Muscle layer of colon (tissue), 2 donors: Measurements from ENCODE around the gene RRM2.
"Not testable (repeated sequence)": the region's sequence is repeated elsewhere in the genome, so short reads cannot be mapped to it uniquely, and the experiment has no call there.

Experiments used
- H3K27ac ChIP-seq: one replicate; pipeline ENCODE4 v1.7.0; 2013; ENCODE audit warnings: low read depth, mild to moderate bottlenecking, low read length, moderate library complexity
- H3K27me3 ChIP-seq, 2 donors: one replicate each; pipeline ENCODE4 v1.7.0; 2013; ENCODE audit warnings: low read length in 2 of 2, mild to moderate bottlenecking in 2 of 2; ENCODE audit not compliant: insufficient read depth in 2 of 2, control insufficient read depth in 1 of 2
- H3K36me3 ChIP-seq: one replicate; pipeline ENCODE4 v1.7.0; 2013; ENCODE audit warnings: mild to moderate bottlenecking, low read length; ENCODE audit not compliant: insufficient read depth
- H3K4me1 ChIP-seq: one replicate; pipeline ENCODE4 v1.7.0; 2013; ENCODE audit warnings: mild to moderate bottlenecking, low read length; ENCODE audit not compliant: insufficient read depth
- H3K4me3 ChIP-seq, 2 donors: one replicate each; pipeline ENCODE4 v1.7.0; 2013; ENCODE audit warnings: low read length in 2 of 2, low read depth in 1 of 2, mild to moderate bottlenecking in 1 of 2, moderate library complexity in 1 of 2
- H3K9ac ChIP-seq: one replicate; pipeline ENCODE4 v1.7.0; 2013; ENCODE audit warnings: low read length
- H3K9me3 ChIP-seq: one replicate; pipeline ENCODE4 v1.7.0; 2013; ENCODE audit warnings: mild to moderate bottlenecking, low read length
- donor health status: abdominal sarcoma.
- donor health status: Adenocarcinoma of cecum.

The RRM2 gene

GRCh38 chr2:10080536-10081304, 41.8 kb upstream of the RRM2 start:
- Histone ChIP-seq H3K27ac (peak overlapping the region; percentile 68), H3K36me3 (no peaks in the 10 kb centered on the region), H3K27me3 (peaks cover 6 to 16% of the 10 kb centered on the region in 2 donors), H3K9me3 (no peaks in the 10 kb centered on the region), H3K4me1 (peaks cover 28% of the 10 kb centered on the region), H3K4me3 (peak overlapping the region; percentile 32 to 50), H3K9ac (no peak overlapping the region)

DNA sequence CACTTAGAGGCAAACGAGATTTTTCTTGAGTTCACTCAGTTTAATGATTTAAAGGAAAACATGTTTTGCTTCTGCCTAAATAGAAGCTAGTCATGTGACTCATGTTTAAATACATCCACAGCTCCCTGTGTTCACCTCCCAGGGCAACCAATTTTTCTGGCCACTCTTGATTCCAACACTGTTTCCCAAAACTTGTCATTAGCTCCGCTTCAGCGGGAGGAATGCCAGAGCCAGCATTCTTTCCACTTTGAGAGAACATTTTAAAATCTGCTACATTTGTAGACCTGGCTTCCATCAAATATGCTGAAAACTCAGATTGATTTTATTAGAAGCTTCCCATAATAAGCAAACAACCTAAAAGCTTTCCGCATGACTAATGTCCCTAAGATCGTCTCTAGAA, 39.5 kb upstream of the RRM2 start:
- Histone ChIP-seq H3K4me3 (no peak overlapping the region), H3K36me3 (no peaks in the 10 kb centered on the region), H3K9me3 (no peaks in the 10 kb centered on the region), H3K4me1 (peaks cover 28% of the 10 kb centered on the region), H3K27me3 (peaks cover 6 to 16% of the 10 kb centered on the region in 2 donors), H3K27ac (no peak overlapping the region), H3K9ac (no peak overlapping the region)

GRCh38 chr2:10083692-10084211, 38.8 kb upstream of the RRM2 start:
- no peaks in the 10 kb centered on the region for H3K9me3 ChIP-seq
- peaks cover 6 to 16% of the 10 kb centered on the region in 2 donors for H3K27me3 ChIP-seq
- no peak overlapping the region for H3K4me3 ChIP-seq
- H3K9ac ChIP-seq = no peak overlapping the region
- peaks cover 21% of the 10 kb centered on the region for H3K4me1 ChIP-seq
- H3K36me3 ChIP-seq = no peaks in the 10 kb centered on the region
- H3K27ac ChIP-seq = peak overlapping the region; percentile 29

- H3K27ac ChIP-seq = no peak overlapping the region
Observed at GRCh38 chr2:10084223-10084865, 38.2 kb upstream of the RRM2 start.

GRCh38 chr2:10085043-10085667, 37.4 kb upstream of the RRM2 start:
- peaks cover 6 to 16% of the 10 kb centered on the region in 2 donors for H3K27me3 ChIP-seq
- H3K9ac ChIP-seq = no peak overlapping the region
- no peak overlapping the region for H3K27ac ChIP-seq
- H3K4me3 ChIP-seq = no peak overlapping the region
- no peaks in the 10 kb centered on the region for H3K36me3 ChIP-seq
- no peaks in the 10 kb centered on the region for H3K9me3 ChIP-seq
- peaks cover 17% of the 10 kb centered on the region for H3K4me1 ChIP-seq

More at GRCh38 chr2:10084223-10084865, 38.2 kb upstream of the RRM2 start:
- Histone ChIP-seq H3K27me3 (peaks cover 6 to 16% of the 10 kb centered on the region in 2 donors), H3K4me3 (no peak overlapping the region), H3K36me3 (no peaks in the 10 kb centered on the region), H3K9me3 (no peaks in the 10 kb centered on the region), H3K9ac (no peak overlapping the region), H3K4me1 (peaks cover 17% of the 10 kb centered on the region)

GRCh38 chr2:10085668-10086059, 36.9 kb upstream of the RRM2 start:
- Histone ChIP-seq H3K9me3 (no peaks in the 10 kb centered on the region), H3K4me3 (no peak overlapping the region), H3K4me1 (peaks cover 17% of the 10 kb centered on the region), H3K27me3 (peaks cover 4 to 16% of the 10 kb centered on the region in 2 donors), H3K9ac (no peak overlapping the region), H3K27ac (no peak overlapping the region), H3K36me3 (no peaks in the 10 kb centered on the region)

DNA sequence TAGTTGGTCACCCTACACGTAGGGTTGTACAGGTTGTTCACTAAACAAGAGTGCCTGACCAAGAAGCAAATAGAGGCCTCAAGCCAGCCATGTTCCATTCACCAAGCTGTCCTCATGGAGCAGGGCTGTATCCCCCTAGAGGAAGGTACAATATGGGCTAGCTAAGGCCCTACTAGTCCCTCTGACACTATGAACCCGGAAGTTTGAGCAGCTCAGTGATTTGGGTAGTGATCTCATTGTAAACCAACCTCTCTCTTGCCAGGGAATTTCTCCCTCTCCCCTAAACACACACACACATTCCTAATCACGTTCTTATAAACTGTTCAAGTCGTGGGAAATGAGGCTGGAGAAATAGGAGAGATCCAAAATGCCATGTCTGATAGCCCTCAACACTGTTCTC, 35.6 kb upstream of the RRM2 start:
- H3K27me3 ChIP-seq = peaks cover 0 to 16% of the 10 kb centered on the region in 2 donors
- no peaks in the 10 kb centered on the region for H3K36me3 ChIP-seq
- no peaks in the 10 kb centered on the region for H3K9me3 ChIP-seq
- no peak overlapping the region for H3K4me3 ChIP-seq
- H3K9ac ChIP-seq = no peak overlapping the region
- H3K27ac ChIP-seq = no peak overlapping the region
- H3K4me1 ChIP-seq = peaks cover 17% of the 10 kb centered on the region

GRCh38 chr2:10087360-10087759, 35.2 kb upstream of the RRM2 start:
- Histone ChIP-seq H3K9me3 (no peaks in the 10 kb centered on the region), H3K27me3 (peaks cover 0 to 16% of the 10 kb centered on the region in 2 donors), H3K9ac (no peak overlapping the region), H3K4me3 (no peak overlapping the region), H3K4me1 (peaks cover 17% of the 10 kb centered on the region), H3K27ac (no peak overlapping the region), H3K36me3 (no peaks in the 10 kb centered on the region)

- H3K9ac ChIP-seq = no peak overlapping the region
- H3K27me3 ChIP-seq = no peaks in the 10 kb centered on the region
Observed at GRCh38 chr2:10089565-10090190, 32.9 kb upstream of the RRM2 start.

DNA sequence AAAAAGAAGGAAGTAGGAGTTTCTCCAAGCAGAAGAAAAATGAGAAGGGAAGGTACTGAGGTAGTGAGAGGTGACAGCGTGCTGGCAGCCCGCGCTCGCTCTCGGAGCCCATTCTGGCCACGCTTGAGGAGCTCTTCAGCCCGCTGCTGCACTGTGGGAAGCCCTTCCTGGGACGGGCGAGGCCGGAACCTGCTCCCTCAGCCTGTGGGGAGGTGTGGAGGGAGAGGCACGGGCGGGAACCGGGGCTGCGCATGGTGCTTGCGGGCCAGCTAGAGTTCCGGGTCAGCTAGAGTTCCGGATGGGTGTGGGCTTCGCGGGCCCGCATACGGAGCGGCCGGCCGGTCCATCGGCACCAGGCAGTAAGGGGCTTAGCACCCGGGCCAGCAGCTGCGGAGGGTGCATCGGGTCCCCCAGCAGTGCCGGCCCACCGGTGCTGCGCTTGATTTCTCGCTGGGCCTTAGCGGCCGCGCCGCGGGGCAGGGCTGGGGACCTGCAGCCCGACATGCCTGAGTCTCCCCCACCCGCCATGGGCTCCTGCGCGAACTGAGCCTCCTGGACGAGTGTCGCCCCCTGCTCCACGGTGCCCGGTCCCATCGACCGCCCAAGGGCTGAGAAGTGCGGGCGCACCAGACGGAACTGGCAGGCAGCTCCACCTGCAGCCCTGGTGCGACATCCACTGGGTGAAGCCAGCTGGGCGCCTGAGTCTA, 31.2 kb upstream of the RRM2 start:
- Histone ChIP-seq H3K36me3 (no peaks in the 10 kb centered on the region), H3K27ac (no peak overlapping the region), H3K9ac (no peak overlapping the region), H3K9me3 (no peaks in the 10 kb centered on the region), H3K27me3 (no peaks in the 10 kb centered on the region), H3K4me1 (no peaks in the 10 kb centered on the region), H3K4me3 (no peak overlapping the region)

More at GRCh38 chr2:10089565-10090190, 32.9 kb upstream of the RRM2 start:
- no peak overlapping the region for H3K27ac ChIP-seq
- no peaks in the 10 kb centered on the region for H3K36me3 ChIP-seq
- no peaks in the 10 kb centered on the region for H3K9me3 ChIP-seq
- H3K4me1 ChIP-seq = no peaks in the 10 kb centered on the region
- H3K4me3 ChIP-seq = no peak overlapping the region

GRCh38 chr2:10091889-10092244, 30.7 kb upstream of the RRM2 start:
- not testable (repeated sequence) for H3K9ac ChIP-seq, H3K4me3 ChIP-seq, H3K27me3 ChIP-seq, H3K9me3 ChIP-seq, H3K36me3 ChIP-seq, H3K27ac ChIP-seq, H3K4me1 ChIP-seq
